Raji (cell line): ENCODE measurements around the gene PUM1.

Experiments
- POLR2A ChIP-seq: IDR thresholded peaks from 2 replicates; pipeline ENCODE4 v1.6.1; 2011; ENCODE audit warnings: low read depth, low read length, control low read depth; ENCODE audit not compliant: insufficient read depth

The PUM1 gene

GRCh38 chr1:30991862-30992606 is 73.5 kb downstream of the PUM1 start:
- TF ChIP-seq POLR2A: no peak

- no peak for TF ChIP-seq POLR2A
Measured at GRCh38 chr1:30990591-30990990, 74.9 kb downstream of the PUM1 start.

GRCh38 chr1:30988045-30988444 is 77.5 kb downstream of the PUM1 start:
- no peak for TF ChIP-seq POLR2A

GRCh38 chr1:30986755-30987154 is 78.8 kb downstream of the PUM1 start:
- no peak for TF ChIP-seq POLR2A

- TF ChIP-seq POLR2A: no peak
Measured at GRCh38 chr1:30984991-30985503, 80.5 kb downstream of the PUM1 start.

- no peak for TF ChIP-seq POLR2A
Measured at GRCh38 chr1:30984165-30984889, 81.2 kb downstream of the PUM1 start.

- no peak for TF ChIP-seq POLR2A
Measured at GRCh38 chr1:30982937-30983336, 82.6 kb downstream of the PUM1 start.

- no peak for TF ChIP-seq POLR2A
Measured at GRCh38 chr1:30982431-30982830, 83.1 kb downstream of the PUM1 start.

- TF ChIP-seq POLR2A: no peak
Measured at GRCh38 chr1:30981172-30981571, 84.3 kb downstream of the PUM1 start.

GRCh38 chr1:30977511-30977910 is 88.0 kb downstream of the PUM1 start:
- no peak for TF ChIP-seq POLR2A

GRCh38 chr1:30977105-30977504 is 88.4 kb downstream of the PUM1 start:
- TF ChIP-seq POLR2A: no peak

- TF ChIP-seq POLR2A: no peak
Measured at GRCh38 chr1:30976143-30976542, 89.4 kb downstream of the PUM1 start.

GRCh38 chr1:30975217-30975616 is 90.3 kb downstream of the PUM1 start:
- TF ChIP-seq POLR2A: no peak

- TF ChIP-seq POLR2A: no peak
Measured at GRCh38 chr1:30974536-30974935, 91.0 kb downstream of the PUM1 start.

- TF ChIP-seq POLR2A: no peak
Measured at GRCh38 chr1:30971496-30971895, 94.0 kb downstream of the PUM1 start.

- TF ChIP-seq POLR2A: no peak
Measured at GRCh38 chr1:30969903-30970302, 95.6 kb downstream of the PUM1 start.

- TF ChIP-seq POLR2A: no peak
Measured at GRCh38 chr1:30968220-30968971, 97.1 kb downstream of the PUM1 start.
